Tibial nerve (tissue), 3 donors: Measurements from ENCODE around the gene ARR3.

Experiments
- POLR2A ChIP-seq, 2 donors: fragments of 450-650 bp; IDR thresholded peaks; one replicate each; pipeline ENCODE4 v1.6.1; 2017; ENCODE audit warnings: antibody characterized with exemption in 2 of 2, mild to moderate bottlenecking in 2 of 2, moderate library complexity in 2 of 2
- TF ChIP-seq, protein P1 (sequence below), 5 experiments: fragments of 200-600 bp in 3 of 5; fragments of 450-650 bp in 2 of 5; sonication (generic) in 3 of 5; IDR thresholded peaks; one replicate each; pipeline ENCODE4 v1.5.1; 2016 to 2019; ENCODE audit warnings: antibody characterized with exemption in 5 of 5, mild to moderate bottlenecking in 3 of 5, moderate library complexity in 2 of 5

DNA sequence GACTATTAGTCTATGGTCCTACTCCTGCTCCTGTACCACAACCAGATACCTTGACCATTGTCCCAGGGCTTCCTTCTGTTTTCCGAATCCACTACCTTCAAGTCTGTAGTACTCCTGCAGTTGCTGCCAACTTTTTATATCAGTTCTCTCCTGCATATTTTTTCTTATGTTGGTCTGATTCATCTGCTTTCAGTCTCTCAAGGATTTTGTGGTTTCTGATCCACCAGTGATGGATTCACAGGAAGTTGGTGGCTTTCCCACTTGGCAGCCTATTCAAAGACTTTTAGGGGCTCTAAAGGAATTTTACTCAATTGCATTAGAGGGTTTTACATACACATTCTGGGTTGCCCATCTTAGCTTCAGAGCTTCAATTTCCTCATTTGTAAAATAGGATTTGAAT, 45.4 kb downstream of the ARR3 start:
- TF ChIP-seq, protein P1, sequence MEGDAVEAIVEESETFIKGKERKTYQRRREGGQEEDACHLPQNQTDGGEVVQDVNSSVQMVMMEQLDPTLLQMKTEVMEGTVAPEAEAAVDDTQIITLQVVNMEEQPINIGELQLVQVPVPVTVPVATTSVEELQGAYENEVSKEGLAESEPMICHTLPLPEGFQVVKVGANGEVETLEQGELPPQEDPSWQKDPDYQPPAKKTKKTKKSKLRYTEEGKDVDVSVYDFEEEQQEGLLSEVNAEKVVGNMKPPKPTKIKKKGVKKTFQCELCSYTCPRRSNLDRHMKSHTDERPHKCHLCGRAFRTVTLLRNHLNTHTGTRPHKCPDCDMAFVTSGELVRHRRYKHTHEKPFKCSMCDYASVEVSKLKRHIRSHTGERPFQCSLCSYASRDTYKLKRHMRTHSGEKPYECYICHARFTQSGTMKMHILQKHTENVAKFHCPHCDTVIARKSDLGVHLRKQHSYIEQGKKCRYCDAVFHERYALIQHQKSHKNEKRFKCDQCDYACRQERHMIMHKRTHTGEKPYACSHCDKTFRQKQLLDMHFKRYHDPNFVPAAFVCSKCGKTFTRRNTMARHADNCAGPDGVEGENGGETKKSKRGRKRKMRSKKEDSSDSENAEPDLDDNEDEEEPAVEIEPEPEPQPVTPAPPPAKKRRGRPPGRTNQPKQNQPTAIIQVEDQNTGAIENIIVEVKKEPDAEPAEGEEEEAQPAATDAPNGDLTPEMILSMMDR (IDR thresholded peaks at IDR 0.05): no peak
- TF ChIP-seq POLR2A (IDR thresholded peaks at IDR 0.05): no peak
